Testis (tissue), 2 donors: ENCODE measurements around the gene TYW1.
"Not testable (repeated sequence)": the region's sequence is repeated elsewhere in the genome, so short reads cannot be mapped to it uniquely, and the experiment has no call there.

Source experiments
- POLR2A ChIP-seq: fragments of 450-650 bp; IDR thresholded peaks from one replicate; pipeline ENCODE4 v1.6.1; 2017; ENCODE audit warnings: antibody characterized with exemption, mild to moderate bottlenecking, moderate library complexity
- TF ChIP-seq, protein P1 (sequence below), 3 experiments: fragments of 450-650 bp in 2 of 3; fragments of 200-600 bp in 1 of 3; sonication (generic) in 1 of 3; IDR thresholded peaks; one replicate each; pipeline ENCODE4 v1.5.1; 2016 to 2019; ENCODE audit warnings: antibody characterized with exemption in 3 of 3, mild to moderate bottlenecking in 2 of 3, moderate library complexity in 1 of 3

DNA sequence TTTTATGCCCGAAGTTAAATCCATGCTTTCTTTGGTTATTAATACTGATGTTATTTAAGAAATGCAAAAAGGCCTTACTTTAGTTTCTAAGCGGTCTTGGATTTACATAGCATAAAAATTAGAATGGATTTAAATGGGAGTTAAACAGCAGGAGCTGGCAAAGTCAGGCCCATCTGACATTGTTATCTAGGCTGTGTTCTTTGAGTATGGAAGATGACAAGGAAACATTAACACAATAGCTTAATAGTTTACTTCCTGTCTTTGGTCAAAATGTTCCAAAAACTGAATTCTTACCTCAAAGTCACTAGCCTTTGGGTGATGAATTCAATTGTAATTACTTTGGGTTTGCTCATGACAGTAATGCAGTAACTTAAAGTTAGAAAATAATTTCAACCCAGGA, 123.9 kb downstream of the TYW1 start:
- TF ChIP-seq, protein P1, sequence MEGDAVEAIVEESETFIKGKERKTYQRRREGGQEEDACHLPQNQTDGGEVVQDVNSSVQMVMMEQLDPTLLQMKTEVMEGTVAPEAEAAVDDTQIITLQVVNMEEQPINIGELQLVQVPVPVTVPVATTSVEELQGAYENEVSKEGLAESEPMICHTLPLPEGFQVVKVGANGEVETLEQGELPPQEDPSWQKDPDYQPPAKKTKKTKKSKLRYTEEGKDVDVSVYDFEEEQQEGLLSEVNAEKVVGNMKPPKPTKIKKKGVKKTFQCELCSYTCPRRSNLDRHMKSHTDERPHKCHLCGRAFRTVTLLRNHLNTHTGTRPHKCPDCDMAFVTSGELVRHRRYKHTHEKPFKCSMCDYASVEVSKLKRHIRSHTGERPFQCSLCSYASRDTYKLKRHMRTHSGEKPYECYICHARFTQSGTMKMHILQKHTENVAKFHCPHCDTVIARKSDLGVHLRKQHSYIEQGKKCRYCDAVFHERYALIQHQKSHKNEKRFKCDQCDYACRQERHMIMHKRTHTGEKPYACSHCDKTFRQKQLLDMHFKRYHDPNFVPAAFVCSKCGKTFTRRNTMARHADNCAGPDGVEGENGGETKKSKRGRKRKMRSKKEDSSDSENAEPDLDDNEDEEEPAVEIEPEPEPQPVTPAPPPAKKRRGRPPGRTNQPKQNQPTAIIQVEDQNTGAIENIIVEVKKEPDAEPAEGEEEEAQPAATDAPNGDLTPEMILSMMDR (IDR thresholded peaks at IDR 0.05), result not testable (repeated sequence)
- not testable (repeated sequence) for TF ChIP-seq POLR2A
